Spleen (tissue), 7 donors: Measurements from ENCODE around the gene ARHGEF1.

Experiments used
- CTCF ChIP-seq, 11 experiments: fragments of 200-600 bp in 7 of 11; fragments of 450-650 bp in 4 of 11; sonication (generic) in 4 of 11; IDR thresholded peaks in 8 of 11; conservative IDR thresholded peaks in 3 of 11; 1 replicate in 7 of 11; 2 replicates in 4 of 11; pipeline versions ENCODE4 v1.4.0 to v1.8.0; 2016 to 2021; ENCODE audit warnings: antibody characterized with exemption in 11 of 11, inconsistent platforms in 4 of 11, mild to moderate bottlenecking in 1 of 11
- POLR2A ChIP-seq, 3 donors: fragments of 450-650 bp; IDR thresholded peaks; one replicate each; pipeline ENCODE4 v1.5.1; 2017; ENCODE audit warnings: antibody characterized with exemption in 3 of 3, mild to moderate bottlenecking in 1 of 3
- POLR2AphosphoS5 ChIP-seq, 3 donors: sonication (generic); formaldehyde crosslinking; IDR thresholded peaks; one replicate each; pipeline ENCODE4 v1.5.1; 2017; ENCODE audit warnings: antibody characterized with exemption in 3 of 3
- donor health status: DM: no; HTN: no; CAD: no; lungs with moderate emphysema.
- donor health status: DM: no; HTN: no; CAD: no.
- donor health status: DM: no; HTN: no; CAD: no.

GRCh38 chr19:41887711-41888382, 4.9 kb downstream of the ARHGEF1 start:
- TF ChIP-seq CTCF (IDR thresholded peaks at IDR 0.05 in 8 of 11, conservative IDR thresholded peaks at IDR 0.05 in 3 of 11): peak in 7 of 11 experiments; percentile 22 to 56 (median 44)
- TF ChIP-seq POLR2A (IDR thresholded peaks at IDR 0.05): no peak
- TF ChIP-seq POLR2AphosphoS5 (IDR thresholded peaks at IDR 0.05): peak; percentile 31 to 86 (median 66)
